Tibial nerve (tissue), 4 donors: Measurements from ENCODE around the gene MGAT2.

ENCODE experiments used
- CTCF ChIP-seq, 5 experiments: fragments of 200-600 bp in 3 of 5; fragments of 450-650 bp in 2 of 5; sonication (generic) in 3 of 5; IDR thresholded peaks; one replicate each; pipeline ENCODE4 v1.5.1; 2016 to 2019; ENCODE audit warnings: antibody characterized with exemption in 5 of 5, mild to moderate bottlenecking in 3 of 5, moderate library complexity in 2 of 5
- EP300 ChIP-seq, 2 donors: sonication (generic); formaldehyde crosslinking; IDR thresholded peaks; one replicate each; pipeline ENCODE4 v1.6.1; 2017; ENCODE audit warnings: antibody characterized with exemption in 2 of 2, mild to moderate bottlenecking in 1 of 2

- no peak for TF ChIP-seq CTCF (IDR thresholded peaks at IDR 0.05)
- TF ChIP-seq EP300 (IDR thresholded peaks at IDR 0.05): no peak
Measured at GRCh38 chr14:49607583-49607982, 13.0 kb upstream of the MGAT2 start.
